OCI-LY7 (cell line): ENCODE results near the gene MCUR1. TPM values are rescaled to one million over a fixed set of nuclear protein-coding genes. Genes with fewer than 3 reads are reported as not detected.

Source experiments
- BruUV-seq: library from RNA; stranded (reverse); fragments of 400-500 nt; replicated peaks from 2 replicates; lab custom pipeline; 2021; lab: Mats Ljungman, UMichigan
- CTCF ChIA-PET: fragments of 300-600 bp; sonication (Branson Sonifier 250); formaldehyde crosslinking; loops from one replicate; lab custom pipeline; 2022; ENCODE audit warnings: antibody characterized with exemption; ENCODE audit not compliant: unreplicated experiment; lab: Charles Lee
- POLR2A ChIA-PET: fragments of 300-600 bp; sonication (Branson Sonifier 250); formaldehyde crosslinking; loops from one replicate; lab custom pipeline; 2022; ENCODE audit warnings: antibody characterized with exemption; lab: Charles Lee
- DNase-seq: peaks from one replicate; pipeline ENCODE4 v3.0.0-alpha.2; 2015; ENCODE audit warnings: low spot score
- H2AFZ ChIP-seq: fragments of 200-600 bp; sonication (generic), shearing (Covaris generic); 2 replicates; pipeline ENCODE4 v1.6.1; 2014; ENCODE audit warnings: mild to moderate bottlenecking, antibody characterized with exemption, low read length, moderate library complexity
- H3K27ac ChIP-seq: fragments of 200-600 bp; sonication (generic); 2 replicates; pipeline ENCODE4 v1.5.1; 2014; ENCODE audit warnings: mixed run types, low read depth, mild to moderate bottlenecking, moderate library complexity, low read length, inconsistent platforms; ENCODE audit not compliant: poor library complexity, severe bottlenecking
- H3K36me3 ChIP-seq: fragments of 200-600 bp; sonication (generic); 2 replicates; pipeline ENCODE4 v1.6.1; 2014; ENCODE audit warnings: mild to moderate bottlenecking, antibody characterized with exemption, low read length, moderate library complexity, mixed read lengths; ENCODE audit not compliant: insufficient read depth
- H3K4me1 ChIP-seq: fragments of 200-600 bp; sonication (generic); 2 replicates; pipeline ENCODE4 v1.5.1; 2014; ENCODE audit warnings: mild to moderate bottlenecking, low read length; ENCODE audit not compliant: insufficient read depth, poor library complexity, severe bottlenecking
- H3K4me2 ChIP-seq: fragments of 200-600 bp; sonication (generic); 2 replicates; pipeline ENCODE4 v1.6.1; 2014; ENCODE audit warnings: mild to moderate bottlenecking, low read length
- H3K4me3 ChIP-seq: fragments of 200-600 bp; sonication (generic); 2 replicates; pipeline ENCODE4 v1.5.1; 2014; ENCODE audit warnings: mild to moderate bottlenecking, low read depth, low read length; ENCODE audit not compliant: poor library complexity, severe bottlenecking
- H3K79me2 ChIP-seq: fragments of 200-600 bp; sonication (generic); 2 replicates; pipeline ENCODE4 v1.6.1; 2016; ENCODE audit warnings: low read depth, mild to moderate bottlenecking, low read length, moderate library complexity, mixed read lengths; ENCODE audit not compliant: insufficient read depth
- H3K9me2 ChIP-seq: fragments of 200-600 bp; sonication (generic); 2 replicates; pipeline ENCODE4 v1.6.1; 2016; ENCODE audit warnings: mild to moderate bottlenecking, low read length, mixed read lengths; ENCODE audit not compliant: insufficient read depth
- H3K9me3 ChIP-seq: fragments of 200-600 bp; sonication (generic); 2 replicates; pipeline ENCODE4 v1.6.1; 2014; ENCODE audit warnings: mild to moderate bottlenecking, mixed run types, low read length, mixed read lengths
- H4K20me1 ChIP-seq: fragments of 200-600 bp; sonication (generic); 2 replicates; pipeline ENCODE4 v1.6.1; 2014; ENCODE audit warnings: mild to moderate bottlenecking, antibody characterized with exemption, low read length, moderate library complexity, mixed read lengths; ENCODE audit not compliant: insufficient read depth
- EZH2phosphoT487 ChIP-seq: fragments of 200-600 bp; sonication (generic); IDR thresholded peaks from 2 replicates; pipeline ENCODE4 v1.6.1; 2018; ENCODE audit warnings: low read depth, borderline replicate concordance, mild to moderate bottlenecking, mixed run types, antibody characterized with exemption, low read length, moderate library complexity, mixed read lengths
- intact Hi-C: fragments of 100-400 bp; cut with micrococcal nuclease; formaldehyde crosslinking; loops from one replicate; pipeline ENCODE4 v1.10.0; 2022; ENCODE audit not compliant: unreplicated experiment
- total RNA-seq, 2 experiments: library from RNA; depleted of rRNA in 1 of 2; stranded (reverse); fragments of >200 nt in 1 of 2; shearing (Covaris generic) in 1 of 2; gene quantifications; 2 replicates each; pipeline ENCODE4 v1.2.3, GENCODE V29; 2014 to 2022
- TF ChIP-seq, protein P1 (sequence below): fragments of 200-600 bp; sonication (generic); conservative IDR thresholded peaks from 2 replicates; pipeline ENCODE4 v1.5.1; 2014; ENCODE audit warnings: mild to moderate bottlenecking, antibody characterized with exemption, low read length, moderate library complexity, mixed read lengths

Gene MCUR1
- total RNA-seq, 2 experiments from 2014 or later, result 17.3 to 31.1 TPM

DNA sequence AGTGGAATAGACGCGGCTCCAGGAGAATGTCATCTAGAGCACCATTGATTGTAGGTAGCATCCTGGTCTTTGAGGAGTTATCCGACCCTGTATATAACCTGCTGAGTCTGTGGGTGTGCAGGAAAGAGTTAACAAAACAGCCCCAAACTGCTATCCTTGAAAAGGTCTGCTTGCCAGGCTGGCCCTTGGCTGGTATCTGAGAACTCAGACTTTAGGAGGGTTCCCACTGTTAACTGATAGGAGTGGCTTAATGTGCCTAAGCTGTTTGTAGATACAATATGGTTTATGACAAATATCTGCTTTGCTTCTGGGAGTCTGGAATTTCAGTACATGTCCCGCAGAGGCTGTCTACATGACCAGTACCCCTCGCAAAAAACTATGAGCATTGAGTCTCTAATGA is 27.6 kb upstream of the MCUR1 start:
- Histone ChIP-seq H3K9me2 (no peaks in the 10 kb centered on the region), H3K36me3 (no peaks in the 10 kb centered on the region), H3K4me1 (no peaks in the 10 kb centered on the region), H4K20me1 (no peaks in the 10 kb centered on the region), H3K79me2 (no peaks in the 10 kb centered on the region), H3K4me3 (no peak overlapping the region), H3K9me3 (no peaks in the 10 kb centered on the region), H3K4me2 (no peak overlapping the region), H2AFZ (no peak overlapping the region), H3K27ac (no peak overlapping the region)
- BruUV-seq, result no TSS peak
- no peak for DNase-seq
- CTCF ChIA-PET, result no interaction called here
- TF ChIP-seq, protein P1, sequence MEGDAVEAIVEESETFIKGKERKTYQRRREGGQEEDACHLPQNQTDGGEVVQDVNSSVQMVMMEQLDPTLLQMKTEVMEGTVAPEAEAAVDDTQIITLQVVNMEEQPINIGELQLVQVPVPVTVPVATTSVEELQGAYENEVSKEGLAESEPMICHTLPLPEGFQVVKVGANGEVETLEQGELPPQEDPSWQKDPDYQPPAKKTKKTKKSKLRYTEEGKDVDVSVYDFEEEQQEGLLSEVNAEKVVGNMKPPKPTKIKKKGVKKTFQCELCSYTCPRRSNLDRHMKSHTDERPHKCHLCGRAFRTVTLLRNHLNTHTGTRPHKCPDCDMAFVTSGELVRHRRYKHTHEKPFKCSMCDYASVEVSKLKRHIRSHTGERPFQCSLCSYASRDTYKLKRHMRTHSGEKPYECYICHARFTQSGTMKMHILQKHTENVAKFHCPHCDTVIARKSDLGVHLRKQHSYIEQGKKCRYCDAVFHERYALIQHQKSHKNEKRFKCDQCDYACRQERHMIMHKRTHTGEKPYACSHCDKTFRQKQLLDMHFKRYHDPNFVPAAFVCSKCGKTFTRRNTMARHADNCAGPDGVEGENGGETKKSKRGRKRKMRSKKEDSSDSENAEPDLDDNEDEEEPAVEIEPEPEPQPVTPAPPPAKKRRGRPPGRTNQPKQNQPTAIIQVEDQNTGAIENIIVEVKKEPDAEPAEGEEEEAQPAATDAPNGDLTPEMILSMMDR, result no peak
- POLR2A ChIA-PET, result interaction anchor here (0.6 to 0.7 kb wide), 2 partner anchors 175 to 734 kb away, joined by 4 read pairs; no protein-coding TSS in a partner anchor
- intact Hi-C loops, result no loop called here

DNA sequence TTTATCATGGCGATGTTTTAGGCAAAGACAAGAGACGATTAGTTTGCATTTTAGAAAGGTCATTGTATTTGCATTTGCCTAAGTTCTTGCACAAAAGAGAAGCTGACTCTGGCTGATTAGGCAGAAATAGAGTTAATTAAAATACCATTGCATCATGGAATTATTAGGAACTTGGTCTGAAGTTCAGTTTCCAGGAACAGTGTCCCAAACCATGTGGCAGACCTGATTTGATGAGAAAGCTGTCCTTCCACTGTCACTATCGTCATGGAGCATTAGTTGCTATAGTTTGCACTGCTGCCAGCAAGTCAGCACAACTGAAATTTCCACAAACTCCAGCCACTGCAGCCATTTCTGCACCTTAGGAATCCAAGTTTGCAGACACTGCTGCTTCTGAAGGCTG is 24.3 kb upstream of the MCUR1 start:
- POLR2A ChIA-PET, result no interaction called here
- H2AFZ ChIP-seq, result no peak overlapping the region

DNA sequence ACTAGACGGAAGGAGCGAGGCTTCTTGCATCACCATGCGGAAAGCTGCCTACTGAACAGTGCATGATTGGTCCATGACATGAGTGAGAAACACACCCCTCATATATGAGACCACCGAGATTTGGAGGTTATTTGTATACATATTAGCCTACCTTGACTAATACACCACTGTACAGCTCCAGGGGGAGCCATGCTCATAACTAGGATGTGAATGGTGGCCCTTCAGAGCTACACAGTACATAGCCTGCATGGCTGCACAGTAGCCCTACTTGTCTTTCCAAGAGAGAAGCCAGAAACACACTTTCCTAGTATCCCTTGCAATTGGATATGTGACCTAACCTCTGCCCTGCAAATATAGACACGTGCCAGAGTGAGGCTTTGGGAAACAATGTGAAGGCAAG is 21.8 kb upstream of the MCUR1 start:
- no TSS peak for BruUV-seq
- no peak overlapping the region for H3K4me3 ChIP-seq
- H3K4me1 ChIP-seq, result no peaks in the 10 kb centered on the region
- H3K27ac ChIP-seq, result no peak overlapping the region
- intact Hi-C loops, result no loop called here
- DNase-seq, result no peak
- no peak overlapping the region for H2AFZ ChIP-seq
- ChIA-PET CTCF (no interaction called here), POLR2A (interaction anchor here (0.7 kb wide), 2 partner anchors 29 to 202 kb away, joined by 3 read pairs; no protein-coding TSS in a partner anchor)
- H3K36me3 ChIP-seq, result no peaks in the 10 kb centered on the region
- no peaks in the 10 kb centered on the region for H3K9me2 ChIP-seq
- no peak for TF ChIP-seq EZH2phosphoT487
- TF ChIP-seq, protein P1, result no peak
- no peaks in the 10 kb centered on the region for H3K9me3 ChIP-seq
- no peaks in the 10 kb centered on the region for H4K20me1 ChIP-seq
- H3K4me2 ChIP-seq, result no peak overlapping the region
- no peaks in the 10 kb centered on the region for H3K79me2 ChIP-seq

More for the DNA sequence above, 24.3 kb upstream of the MCUR1 start:
- intact Hi-C loops, result no loop called here
- CTCF ChIA-PET, result no interaction called here
- H3K27ac ChIP-seq, result no peak overlapping the region
- H3K9me3 ChIP-seq, result no peaks in the 10 kb centered on the region
- TF ChIP-seq, protein P1, result no peak
- H3K9me2 ChIP-seq, result no peaks in the 10 kb centered on the region
- no peaks in the 10 kb centered on the region for H3K79me2 ChIP-seq
- no peaks in the 10 kb centered on the region for H3K4me1 ChIP-seq
- no peaks in the 10 kb centered on the region for H4K20me1 ChIP-seq
- H3K36me3 ChIP-seq, result no peaks in the 10 kb centered on the region
- DNase-seq, result no peak
- BruUV-seq, result no TSS peak
- no peak overlapping the region for H3K4me2 ChIP-seq
- H3K4me3 ChIP-seq, result no peak overlapping the region
